Stimulated activated CD8-positive, alpha-beta memory T cell treated with anti-CD3 and anti-CD28 coated beads, Interleukin-2, amount 100 ng/mL, for 1 hour (primary cell): ENCODE results near the gene LCE7A.

Source experiments
- DNase-seq, 2 donors: peaks; one replicate each; pipeline ENCODE4 v3.0.0-alpha.2; 2020; ENCODE audit warnings: low read depth in 2 of 2

The LCE7A gene

DNA sequence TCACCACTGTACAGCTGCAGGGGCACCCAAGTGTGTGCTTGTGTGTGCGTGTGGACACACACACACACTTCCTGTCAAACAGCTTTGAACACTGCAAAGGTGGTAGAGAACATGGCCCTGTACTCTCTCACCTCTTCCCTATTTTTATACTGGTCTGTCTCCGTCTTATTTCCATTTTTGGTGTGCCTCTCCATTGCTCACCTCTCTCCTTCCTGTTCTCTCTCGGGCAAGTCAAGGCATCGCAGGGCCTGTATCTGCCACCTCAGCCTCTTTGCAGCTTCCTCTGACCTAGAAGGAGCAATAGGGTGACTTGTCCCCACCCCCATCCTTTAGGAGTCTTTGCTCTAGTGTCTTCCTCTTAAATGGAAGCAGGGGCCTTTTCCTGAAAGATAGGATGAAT is 20.5 kb downstream of the LCE7A start:
- DNase-seq = no peak

DNA sequence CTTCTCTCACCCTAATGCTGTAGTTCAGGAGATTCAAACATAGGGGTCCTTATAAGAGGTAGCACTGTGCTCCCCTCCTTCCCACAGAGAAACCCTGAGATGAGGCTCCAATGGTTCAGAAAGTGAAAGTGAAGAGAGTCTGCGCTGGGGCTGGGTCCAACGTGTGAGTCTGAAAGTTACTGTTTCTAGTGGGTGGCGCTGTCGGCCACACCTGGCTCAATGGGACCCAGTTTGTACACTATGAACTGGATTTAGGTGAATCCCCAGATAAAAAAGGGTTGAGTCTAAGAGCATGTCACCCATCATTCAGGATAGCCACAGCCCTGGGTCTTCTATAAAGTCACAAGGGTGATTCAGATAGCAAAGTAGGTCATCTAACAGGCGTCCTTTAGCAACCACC is 21.1 kb downstream of the LCE7A start:
- no peak for DNase-seq

DNA sequence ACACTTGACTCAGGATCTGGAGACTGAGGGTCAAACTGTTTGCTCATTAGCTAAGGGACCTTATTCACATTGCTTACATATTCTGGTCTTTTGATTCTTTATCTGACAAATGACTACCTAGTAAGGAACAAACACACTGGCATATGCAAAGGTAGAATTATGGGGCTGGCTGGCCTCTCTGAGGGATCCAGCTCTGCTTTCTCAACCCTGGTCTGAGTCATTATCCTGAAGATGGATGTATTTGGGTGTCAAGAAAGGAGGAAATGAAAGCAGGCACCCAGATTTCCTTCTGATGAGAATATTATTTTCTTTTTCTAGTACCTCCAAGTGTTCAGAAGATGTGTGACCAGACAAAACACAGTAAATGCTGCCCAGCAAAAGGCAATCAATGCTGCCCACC is 24.3 kb downstream of the LCE7A start:
- DNase-seq = no peak

DNA sequence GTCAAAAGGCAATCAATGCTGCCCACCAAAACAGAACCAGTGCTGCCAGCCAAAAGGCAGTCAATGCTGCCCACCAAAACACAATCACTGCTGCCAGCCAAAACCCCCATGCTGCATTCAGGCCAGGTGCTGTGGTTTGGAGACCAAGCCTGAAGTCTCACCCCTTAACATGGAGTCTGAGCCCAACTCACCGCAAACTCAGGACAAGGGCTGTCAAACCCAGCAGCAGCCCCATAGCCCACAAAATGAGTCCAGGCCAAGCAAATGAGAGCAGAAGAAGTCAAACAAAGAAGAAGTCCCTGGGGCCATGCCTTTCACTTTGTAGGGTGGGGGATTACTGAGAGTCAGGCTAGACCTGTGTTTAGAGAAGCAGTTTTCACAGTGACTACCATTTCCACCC is 24.7 kb downstream of the LCE7A start:
- DNase-seq = no peak

DNA sequence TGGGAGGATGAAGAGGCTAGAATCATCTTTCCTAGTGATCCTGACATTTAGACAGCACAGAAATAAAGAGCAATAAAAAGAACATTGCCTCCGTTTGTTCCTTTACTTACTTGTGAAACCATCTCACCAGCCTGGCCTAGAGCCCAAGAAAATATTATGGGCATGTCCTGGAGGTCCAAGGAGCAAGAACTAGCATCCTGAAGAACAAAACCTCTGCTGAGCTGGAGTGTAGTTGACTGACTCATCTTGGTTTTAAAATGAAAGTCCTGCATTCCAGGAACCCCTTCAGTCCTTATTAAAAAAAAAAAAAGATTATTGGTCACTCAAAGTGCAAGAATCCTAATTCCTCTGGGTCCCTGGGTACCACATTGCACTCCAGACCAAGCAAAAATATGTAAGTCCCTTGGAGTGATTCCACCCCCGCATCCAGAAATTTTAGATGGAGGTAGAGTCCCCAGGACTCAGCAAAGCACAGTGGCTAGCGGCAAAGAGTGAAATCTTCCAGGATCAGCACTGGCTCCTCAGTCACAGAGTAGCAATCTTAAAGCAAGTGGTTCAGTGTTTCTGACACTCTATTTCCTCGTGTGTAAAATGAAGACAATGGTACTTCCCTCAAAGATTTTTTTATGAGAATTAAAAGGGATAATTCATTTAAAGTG is 25.3 kb downstream of the LCE7A start:
- DNase-seq = no peak

DNA sequence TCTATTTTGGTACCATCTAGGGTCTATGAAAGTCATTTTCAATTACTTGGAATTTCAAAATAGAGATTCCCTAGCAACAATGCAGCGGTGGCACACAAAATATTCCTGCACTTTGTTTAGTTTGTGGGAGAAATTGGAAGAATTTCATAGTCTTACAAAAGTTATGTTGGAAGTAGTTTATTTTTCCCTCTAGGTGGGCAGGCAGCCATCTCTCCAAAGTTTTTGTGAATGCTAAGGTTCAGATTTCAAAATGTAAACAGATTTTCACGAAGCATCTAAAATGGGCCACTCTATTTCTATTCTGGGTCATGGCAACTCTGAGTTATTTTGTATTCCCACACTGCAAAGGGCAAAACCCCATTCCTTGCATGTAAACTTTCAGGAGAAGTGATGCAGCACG is 26.3 kb downstream of the LCE7A start:
- no peak for DNase-seq

DNA sequence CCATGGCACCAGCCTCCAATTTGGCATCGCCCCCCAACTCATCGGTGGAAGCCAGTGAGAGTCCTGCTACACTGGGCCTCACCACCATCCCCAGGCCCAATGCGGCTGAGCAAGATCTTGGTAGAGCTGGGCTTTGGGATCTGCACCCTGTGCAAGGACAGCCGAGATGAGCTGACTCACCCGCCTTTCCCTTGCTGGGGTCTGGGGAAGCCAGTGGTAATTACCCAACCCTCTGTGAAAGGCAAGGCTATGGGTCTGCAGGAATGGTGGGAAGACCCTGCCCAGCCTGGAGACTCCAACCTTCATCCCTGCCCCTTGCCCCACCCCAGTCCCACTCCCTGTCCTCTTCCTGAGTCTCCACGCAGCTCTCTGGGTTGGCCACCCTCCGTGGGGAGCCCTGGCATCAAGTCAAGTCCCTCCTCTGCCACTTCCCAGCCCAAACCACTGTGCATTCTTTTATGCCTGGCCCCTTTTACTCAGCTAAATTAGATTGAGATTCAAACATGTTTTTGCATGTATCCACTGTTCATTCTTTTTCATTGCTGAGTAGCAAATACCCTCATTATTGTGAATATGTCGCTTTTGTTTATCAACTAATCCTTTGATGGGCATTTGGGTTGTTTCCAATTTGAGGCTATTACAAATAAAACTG is 27.1 kb downstream of the LCE7A start:
- DNase-seq = no peak

DNA sequence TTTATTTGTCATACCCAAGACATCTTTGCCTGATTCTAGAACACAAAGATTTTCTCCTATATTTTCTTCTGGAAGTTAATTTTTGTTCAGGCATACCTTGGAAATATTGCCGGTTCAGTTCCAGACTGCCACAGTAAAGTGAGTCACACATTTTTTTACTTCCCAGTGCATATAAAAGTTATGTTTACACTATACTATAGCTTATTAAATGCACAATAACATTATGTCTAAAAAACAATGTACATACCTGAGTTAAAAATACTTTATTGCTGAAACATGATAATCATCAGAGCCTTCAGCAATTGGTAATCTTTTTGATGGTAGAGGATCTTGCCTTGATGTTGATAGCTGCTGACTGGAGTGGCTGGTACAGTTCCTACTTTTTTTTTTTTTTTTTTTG is 28.3 kb downstream of the LCE7A start:
- DNase-seq = no peak

DNA sequence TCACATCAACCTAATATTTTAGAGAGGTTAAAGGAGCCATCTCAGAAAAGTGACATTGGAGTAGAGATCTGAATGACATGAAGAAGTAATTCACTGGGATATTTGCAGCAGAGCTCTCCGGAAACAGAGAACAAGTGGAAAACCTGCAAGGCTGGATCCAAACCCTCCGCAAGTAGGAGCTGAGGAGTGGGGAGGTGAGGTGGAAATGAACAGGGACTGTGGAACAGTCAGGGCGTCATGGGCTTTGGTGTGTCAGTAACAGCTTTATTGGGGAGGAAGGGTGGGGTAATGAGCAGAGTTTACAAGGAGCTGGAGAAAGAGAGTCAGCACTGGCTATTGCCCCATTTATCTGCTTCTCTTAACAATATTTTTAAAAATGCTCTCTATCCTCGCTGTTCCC is 39.2 kb downstream of the LCE7A start:
- DNase-seq = no peak

DNA sequence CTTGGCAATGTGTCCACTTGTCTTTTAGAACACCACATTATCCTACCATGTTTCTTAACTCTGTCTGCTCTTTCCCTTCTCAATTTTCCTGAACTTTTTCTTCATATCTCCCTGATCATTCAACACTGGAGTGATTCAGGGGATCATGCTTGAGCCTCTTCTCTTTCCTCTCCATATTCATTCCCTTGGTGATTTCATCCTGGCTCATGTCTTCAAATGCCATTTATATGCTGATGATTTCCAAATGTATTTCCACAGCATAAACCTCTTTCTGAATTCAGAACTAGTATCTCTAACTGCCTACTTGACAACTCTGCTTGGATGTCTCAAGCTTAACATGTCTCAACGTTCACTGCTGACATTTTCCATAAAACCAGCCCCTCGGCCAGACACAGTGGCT is 40.1 kb downstream of the LCE7A start:
- no peak for DNase-seq

DNA sequence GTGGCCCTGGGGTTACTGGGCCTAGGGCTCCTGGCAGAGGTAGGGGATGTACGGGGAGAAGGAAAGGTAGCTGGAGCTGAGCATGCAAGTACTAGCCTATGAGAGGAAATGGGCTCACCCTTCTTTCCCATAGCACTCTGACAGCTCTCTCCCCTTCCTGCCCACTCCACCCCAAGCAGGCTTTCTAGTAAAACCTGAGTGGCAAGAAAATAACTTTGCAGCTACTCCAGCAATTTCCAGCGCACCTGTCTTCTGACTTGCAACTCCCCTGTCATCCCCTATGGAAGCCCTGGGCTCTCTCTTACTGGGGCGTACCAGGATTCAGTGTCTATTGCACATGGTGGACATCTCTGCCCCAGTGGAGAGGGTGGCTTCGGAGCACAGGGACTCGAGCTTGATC is 41.8 kb downstream of the LCE7A start:
- no peak for DNase-seq

DNA sequence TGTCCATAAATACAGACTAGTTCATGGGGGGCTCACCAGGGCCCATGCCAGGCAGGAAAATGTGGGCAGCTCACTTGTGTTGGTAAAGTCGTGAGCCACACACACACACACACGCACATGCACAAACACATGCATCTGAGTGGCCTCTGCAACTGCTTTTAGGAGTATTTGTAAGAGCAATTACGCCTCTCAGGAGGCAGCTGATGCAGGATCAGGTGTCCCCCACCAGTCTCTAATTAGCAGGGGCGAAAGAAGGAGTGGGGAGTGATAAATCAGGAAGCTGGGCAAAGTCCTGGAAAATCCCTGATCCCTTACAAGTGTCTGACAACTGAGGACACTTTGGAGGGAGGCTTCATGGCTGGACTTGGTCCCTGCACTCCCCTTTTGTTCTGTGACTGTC is 42.8 kb downstream of the LCE7A start:
- no peak for DNase-seq

DNA sequence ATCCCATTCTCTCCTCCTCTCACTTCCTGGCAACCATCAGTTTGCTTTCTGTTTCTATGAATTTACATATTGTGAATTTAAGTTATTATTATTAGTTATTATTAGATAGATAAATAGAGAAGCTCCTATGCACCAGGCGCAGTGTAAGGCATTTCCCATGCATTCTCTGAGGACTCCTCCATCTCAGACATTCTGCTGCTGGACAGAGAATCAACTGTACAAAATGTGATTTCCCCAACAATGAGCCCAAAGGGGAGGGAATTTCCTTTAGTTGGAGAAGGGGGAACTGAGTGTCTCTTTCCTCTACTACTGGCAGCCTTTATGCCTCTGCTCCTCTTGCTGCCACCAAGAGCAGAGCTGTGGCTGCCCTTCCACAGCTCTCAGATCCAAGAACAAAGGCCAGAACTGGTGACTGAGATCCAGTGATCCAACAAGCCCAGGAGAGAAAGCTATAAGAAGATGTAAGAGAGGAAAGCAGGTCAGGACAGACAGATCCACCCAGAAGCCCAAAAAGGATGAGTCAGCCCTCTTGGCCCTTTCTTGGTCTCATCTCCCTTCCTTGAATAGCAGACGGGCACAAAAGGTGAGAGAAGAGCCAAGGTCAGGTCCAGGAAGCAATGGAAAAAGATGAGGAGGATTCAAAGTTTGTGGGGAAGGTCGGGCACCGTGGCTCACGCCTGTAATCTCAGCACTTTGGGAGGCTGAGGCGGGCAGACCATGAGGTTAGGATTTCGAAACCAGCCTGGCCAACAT is 45.1 kb downstream of the LCE7A start:
- DNase-seq = no peak

DNA sequence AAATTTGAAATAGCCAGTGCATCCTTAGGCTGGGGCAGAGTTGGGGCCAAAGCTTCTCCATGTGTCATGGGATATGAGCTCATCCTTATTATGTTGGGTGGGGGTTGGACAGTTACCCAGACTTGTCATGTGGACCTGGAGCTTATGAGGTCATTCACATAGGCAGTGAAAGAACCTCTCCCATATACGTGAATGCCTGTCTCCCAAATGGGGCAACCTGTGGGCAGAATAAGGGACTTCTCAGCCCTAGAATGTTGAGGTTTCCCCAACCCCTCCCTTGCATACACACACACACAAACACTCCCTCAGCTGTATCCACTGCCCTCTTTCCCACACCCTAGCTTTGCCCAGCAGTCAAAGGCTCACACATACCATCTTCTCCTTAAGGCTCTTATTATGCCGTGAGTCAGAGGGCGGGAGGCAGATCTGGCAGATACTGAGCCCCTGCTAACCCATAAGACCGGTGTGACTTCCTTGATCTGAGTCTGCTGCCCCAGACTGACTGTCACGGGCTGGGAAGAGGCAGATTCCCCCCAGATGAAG is 46.3 kb downstream of the LCE7A start:
- DNase-seq = no peak

DNA sequence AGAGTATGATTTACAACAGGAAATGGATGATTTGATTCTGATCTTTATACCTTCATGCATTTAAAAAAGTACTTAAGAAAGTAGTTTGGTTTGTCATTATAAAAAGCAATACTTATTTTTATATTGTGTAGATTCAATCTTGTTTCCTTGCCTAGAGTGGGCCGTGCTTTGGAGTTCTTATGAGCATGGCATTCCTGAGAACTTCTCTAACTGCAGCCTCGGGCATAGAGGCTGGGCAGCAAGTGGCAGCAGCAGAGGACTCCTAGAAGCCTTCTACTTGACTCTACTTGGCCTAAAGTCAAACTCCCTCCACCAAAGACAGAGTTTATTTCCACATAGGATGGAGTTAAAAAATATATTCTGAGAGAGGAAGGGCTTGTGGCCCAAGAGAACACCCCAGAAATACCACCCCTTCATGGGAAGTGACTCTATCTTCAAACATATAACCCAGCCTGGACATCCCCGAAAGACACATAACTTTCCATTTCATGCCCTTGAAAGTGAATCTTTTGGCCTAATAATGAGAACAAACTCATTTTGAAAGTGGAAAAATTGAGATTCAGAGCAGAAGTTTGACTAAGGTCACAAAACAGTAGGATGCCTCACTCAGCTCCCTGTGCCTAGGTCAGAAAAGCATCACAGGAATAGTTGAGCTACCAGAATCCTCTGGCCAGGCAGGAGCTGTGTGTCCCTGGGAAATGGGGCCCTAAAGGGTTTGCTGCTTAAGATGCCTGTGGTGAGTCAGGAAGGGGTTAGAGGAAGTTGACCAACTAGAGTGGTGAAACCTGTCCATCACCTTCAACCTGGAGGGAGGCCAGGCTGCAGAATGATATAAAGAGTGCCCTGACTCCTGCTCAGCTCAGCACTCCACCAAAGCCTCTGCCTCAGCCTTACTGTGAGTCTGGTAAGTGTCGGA is 48.1 kb downstream of the LCE7A start, which contains the start of gene IVL:
Gene IVL, plus strand, starts transcription at position 861 of the 916 bp plus-strand sequence. CDS start 1,252 bp downstream, outside the sequence.
- no peak for DNase-seq

DNA sequence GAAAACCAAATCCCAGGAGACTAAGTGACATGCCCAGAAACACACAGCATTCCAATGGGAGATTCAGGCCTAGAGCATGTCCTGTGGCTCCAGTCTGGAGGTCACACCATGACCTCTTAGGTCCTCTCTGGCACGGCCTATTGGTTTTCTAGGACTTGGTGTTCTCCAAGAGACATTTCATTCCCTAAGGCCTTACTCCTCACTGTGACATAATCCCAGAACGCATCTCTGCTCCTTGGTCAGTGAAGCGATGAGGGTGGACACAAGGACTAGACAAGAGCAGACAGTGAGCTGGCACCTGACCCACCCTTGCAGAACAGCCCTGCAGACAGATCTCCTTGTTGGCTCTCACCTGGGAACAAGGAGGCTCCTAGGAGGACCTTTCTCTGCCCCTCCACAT is 49.4 kb downstream of the LCE7A start:
- DNase-seq = no peak
